ENCODE results near the gene MED17. TPM values are rescaled to one million over a fixed set of nuclear protein-coding genes. Genes with fewer than 3 reads are reported as not detected.

MED17 gene
- total RNA-seq, 1 experiment from 2014 or later: 29.8 TPM

DNA sequence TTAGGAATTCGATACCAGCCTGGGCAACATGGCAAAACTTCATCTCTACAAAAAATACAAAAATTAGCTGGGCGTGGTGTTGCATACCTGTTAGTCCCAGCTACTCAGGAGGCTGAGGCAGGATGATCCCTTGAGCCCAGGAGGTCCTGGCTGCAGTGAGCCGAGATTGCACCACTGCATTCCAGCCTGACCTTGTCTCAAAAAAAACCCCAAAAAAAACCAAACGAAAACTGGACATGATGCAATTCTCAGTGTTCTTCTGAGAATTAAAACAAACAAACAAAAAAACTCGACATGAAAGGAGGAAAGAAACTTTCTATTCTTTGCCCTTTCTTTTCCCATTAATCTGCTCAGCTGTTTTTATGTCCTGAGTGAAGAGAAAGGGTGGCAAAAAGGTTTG is 7.4 kb downstream of the MED17 start:
- in situ Hi-C loops (cut with HindIII; ENCODE audit: low pct_unique_long_range_greater_than_20kb, low sequenced_read_pairs): no loop called here

DNA sequence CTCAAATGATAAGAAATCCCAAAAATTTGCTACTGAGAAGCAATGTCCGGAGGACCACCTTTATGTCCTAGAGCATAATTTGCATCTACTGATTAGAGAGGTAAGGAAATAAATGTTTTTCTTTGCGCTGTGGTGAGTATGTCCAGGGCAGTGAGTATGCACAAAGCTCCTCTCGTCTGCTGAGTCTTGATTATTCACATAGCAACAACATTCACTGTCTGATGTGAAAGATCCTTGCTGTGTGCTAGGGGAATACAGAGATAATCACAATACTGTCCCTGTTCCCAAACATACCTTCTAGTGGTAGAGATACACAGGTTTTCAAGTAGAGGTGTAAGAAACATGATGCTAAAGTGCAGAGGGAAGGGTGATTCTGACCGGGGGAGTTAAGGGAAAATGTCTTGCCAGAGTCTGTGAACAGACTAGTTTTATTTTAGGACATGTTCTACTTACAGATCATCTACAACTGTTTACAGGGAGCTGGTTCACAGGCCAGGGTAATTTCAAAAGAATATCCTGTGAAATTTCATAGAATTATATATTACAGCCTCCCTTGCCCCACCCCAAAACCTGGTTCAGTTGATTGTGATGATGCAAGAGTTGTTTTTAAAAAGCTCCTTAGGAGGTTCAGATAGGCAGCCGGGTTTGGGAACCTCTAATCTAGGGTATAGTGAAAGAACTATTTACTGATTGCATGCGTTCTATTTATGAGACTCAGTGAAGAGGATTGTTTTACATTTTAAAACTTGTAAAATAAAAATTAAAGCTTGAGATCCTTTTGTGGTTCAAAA is 12.6 kb downstream of the MED17 start:
- in situ Hi-C loops (cut with HindIII; ENCODE audit: low pct_unique_long_range_greater_than_20kb, low sequenced_read_pairs): no loop called here

More for the DNA sequence above, 7.4 kb downstream of the MED17 start:
- no peak for DNase-seq (ENCODE audit: low read depth, low spot score)

DNA sequence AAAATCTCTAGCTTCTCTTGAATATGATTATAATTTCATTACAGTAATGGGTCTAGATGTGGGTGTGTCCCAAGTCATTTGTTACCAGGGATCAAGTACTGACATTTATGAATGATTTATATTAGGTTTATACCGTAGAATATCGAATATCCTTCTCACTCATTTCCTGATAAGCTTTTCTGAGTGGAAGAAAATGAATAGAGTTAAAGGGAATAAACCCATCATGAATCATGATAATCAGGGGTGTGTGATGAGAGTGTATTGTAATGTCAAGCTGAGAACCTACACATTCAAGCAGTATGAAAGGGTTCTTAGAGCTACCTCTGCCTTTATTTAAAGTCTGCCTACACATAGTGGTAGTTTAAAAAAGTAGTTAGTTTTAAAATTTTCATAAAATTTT is 17.3 kb downstream of the MED17 start:
- DNase-seq (ENCODE audit: low read depth, low spot score): no peak
- in situ Hi-C loops (cut with HindIII; ENCODE audit: low pct_unique_long_range_greater_than_20kb, low sequenced_read_pairs): no loop called here

More for the DNA sequence above, 12.6 kb downstream of the MED17 start:
- DNase-seq (ENCODE audit: low read depth, low spot score): no peak

DNA sequence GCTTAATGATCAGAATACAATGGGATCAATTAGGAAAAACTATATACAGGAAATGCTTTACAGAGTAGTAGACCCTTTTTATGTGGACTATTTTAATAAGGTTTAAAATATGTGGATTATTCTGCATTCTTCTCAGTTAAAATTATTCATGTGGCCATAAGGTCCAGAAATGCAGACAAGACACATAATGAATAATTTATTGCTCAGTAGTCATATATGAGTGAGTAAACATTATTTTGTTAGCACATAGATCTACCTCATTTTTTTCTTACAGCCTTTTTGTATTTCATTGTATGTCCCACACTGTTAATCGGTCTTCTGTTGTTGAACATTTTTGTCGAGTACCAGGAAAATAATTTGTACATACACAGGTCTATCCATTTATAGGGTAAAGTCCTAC is 20.8 kb downstream of the MED17 start:
- in situ Hi-C loops (cut with HindIII; ENCODE audit: low pct_unique_long_range_greater_than_20kb, low sequenced_read_pairs): no loop called here

DNA sequence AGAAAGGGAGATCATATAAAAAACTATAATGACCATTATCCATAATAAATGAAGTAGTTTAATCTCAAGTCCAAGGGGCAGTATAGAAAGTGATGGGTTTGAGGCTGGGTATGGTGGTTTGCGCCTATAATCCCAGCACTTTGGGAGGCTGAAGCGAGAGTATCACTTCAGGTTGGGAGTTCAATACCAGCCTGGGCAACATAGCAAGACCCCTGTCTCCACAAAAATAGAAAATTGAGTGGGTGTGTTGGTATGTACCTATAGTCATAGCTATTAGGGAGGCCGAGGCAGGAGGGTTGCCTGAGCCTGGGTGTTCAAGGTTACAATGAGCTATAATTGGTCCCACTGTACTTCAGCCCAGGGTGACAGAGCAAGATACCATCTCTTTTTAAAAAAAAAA is 23.9 kb downstream of the MED17 start:
- in situ Hi-C loops (cut with HindIII; ENCODE audit: low pct_unique_long_range_greater_than_20kb, low sequenced_read_pairs): no loop called here
- DNase-seq (ENCODE audit: low read depth, low spot score): no peak

More for the DNA sequence above, 20.8 kb downstream of the MED17 start:
- no peak for DNase-seq (ENCODE audit: low read depth, low spot score)

DNA sequence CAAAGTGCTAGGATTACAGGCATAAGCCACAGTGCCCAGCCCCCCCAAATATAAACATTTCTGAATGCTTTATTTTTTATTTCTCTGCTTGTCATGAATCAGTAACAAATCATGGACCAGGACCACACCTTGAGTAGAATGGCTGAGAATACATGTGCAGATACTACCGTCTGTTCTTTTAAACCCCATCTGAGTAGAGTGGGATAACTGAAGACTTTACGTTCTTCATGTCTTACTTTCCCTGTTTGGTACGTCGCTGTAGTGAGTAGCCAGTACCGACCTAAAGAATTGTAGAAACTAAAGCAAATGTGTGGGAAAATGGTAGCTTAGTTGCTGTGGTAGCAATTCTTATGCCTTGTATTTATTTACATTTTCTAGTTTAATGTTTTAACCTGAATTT is 29.9 kb downstream of the MED17 start:
- in situ Hi-C loops (cut with HindIII; ENCODE audit: low pct_unique_long_range_greater_than_20kb, low sequenced_read_pairs): no loop called here
- no peak for DNase-seq (ENCODE audit: low read depth, low spot score)

DNA sequence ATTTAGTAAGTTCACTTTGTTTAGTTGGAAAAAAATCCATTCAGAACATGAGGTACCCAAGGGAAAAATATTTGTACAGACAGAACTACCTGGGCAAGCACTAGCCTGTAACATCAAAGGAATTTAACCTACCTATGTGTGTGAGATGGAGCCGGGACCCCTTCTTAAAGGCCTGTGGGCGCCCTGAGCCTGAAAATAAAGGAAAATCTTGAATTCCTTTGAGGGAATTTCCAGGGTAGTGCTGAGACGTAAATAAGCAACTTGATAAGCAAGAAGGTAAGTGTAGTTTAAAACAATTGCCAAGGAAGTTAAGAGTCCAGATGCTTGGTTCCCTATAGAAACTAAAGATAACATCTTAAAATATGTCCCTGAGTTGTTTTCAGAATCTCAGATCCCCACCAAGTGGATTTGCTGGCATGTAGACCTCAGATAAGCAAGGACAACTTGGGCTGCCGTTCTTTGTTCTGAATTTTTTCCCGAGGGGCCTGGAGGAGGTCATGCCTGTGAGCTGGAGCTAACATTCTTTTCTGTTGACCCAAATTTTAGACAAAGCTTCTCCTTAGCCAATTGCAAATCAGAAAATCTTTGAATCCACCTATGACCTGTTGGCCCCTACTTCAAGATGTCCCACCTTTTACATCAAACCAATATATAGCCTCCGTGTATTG is 31.0 kb downstream of the MED17 start:
- in situ Hi-C loops (cut with HindIII; ENCODE audit: low pct_unique_long_range_greater_than_20kb, low sequenced_read_pairs): no loop called here
- DNase-seq (ENCODE audit: low read depth, low spot score): no peak

DNA sequence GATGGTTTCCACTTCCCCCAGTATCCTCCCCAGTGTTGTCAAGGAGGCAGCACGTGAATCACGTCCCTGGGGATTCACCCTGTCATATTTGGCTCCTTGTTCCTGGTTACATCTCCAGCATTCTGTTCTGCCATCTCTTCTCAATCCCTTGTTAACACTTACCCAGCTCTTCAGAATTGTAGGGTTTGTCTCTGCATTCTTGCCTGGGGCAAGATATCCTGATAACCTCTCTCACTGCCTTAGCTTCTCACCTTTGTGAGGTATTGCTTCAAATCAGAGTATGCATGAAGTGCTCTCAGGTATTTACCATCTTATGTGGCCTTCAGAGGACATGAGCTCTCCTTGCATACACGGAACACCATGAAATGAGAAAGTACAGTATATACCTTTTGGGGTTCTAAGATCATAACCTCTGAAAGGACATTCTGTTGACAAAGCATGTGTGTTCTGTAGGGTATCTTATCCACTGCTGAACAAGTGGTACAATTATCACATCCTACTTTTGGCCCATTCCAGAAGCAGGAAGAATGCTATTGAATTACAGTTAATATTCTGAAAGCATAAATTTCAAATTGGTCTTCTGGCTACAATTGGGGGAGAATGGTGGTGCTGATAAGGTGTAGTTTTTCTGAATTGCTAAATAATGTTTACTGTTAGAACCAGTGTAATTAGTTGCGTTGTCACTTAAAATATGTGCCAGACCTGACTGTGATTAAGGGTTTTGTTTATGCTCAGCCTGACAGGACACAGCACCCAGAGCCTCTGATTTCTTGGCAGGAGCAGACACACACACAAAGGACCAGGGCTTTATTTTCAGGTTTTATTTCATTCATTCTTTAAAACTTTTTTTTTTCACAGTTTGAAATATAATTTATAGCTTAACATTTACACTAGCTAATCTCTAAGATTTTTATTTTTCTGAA is 33.6 kb downstream of the MED17 start:
- in situ Hi-C loops (cut with HindIII; ENCODE audit: low pct_unique_long_range_greater_than_20kb, low sequenced_read_pairs): no loop called here

DNA sequence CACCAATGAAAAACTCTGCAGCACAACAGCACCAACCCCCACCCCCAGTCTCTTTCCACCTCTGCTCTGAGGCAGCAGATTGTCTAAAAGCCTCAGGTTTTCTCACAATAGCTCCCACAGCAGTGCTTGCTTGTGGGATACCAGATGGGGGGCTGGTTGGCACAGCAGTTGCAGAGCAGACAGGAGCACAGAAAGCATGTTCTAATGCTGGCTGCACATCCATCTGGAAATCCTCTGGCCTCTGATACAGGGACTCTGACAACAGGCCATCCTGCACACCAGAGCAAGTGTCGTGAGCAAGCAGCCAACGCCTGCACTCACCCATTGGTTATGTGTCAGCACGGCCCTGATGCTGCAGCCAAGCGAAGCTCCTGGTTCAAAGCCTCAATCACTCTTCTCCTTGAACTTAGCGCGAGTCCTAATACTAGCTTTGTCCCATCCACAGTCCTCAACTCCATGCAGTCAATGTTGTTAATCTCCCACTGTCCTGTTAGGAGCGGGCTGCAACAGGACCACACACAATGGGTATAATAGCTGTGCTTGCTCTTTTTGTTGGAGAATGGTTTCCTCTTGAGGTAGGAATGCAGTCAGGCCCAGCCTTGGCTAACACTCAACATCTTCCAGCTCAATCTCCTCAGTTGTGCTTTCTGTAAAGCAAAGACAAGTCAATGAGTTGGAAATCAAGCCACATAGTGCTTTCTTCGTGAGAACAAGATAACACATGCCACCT is 36.0 kb downstream of the MED17 start:
- in situ Hi-C loops (cut with HindIII; ENCODE audit: low pct_unique_long_range_greater_than_20kb, low sequenced_read_pairs): no loop called here
- no peak for DNase-seq (ENCODE audit: low read depth, low spot score)

More for the DNA sequence above, 33.6 kb downstream of the MED17 start:
- DNase-seq (ENCODE audit: low read depth, low spot score): no peak

DNA sequence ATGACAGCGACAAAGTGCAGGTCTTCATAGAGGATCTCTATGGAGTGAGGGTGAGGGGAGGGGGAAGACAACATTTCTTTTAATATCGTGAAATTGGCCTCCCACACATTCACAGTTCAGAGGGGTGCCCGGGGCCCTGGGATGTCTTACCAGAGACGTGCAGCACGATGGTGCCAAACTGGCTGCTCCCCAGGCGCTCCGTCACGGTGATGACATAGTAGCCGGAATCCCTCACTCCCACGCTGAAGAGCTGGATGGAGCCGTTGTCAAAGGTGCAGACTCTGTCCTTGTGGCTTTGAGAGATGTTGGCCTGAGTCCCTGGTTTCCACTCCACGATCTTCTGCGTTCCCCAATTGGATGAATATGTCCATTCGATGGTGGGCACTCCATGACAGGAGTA is 36.8 kb downstream of the MED17 start:
- in situ Hi-C loops (cut with HindIII; ENCODE audit: low pct_unique_long_range_greater_than_20kb, low sequenced_read_pairs): no loop called here

DNA sequence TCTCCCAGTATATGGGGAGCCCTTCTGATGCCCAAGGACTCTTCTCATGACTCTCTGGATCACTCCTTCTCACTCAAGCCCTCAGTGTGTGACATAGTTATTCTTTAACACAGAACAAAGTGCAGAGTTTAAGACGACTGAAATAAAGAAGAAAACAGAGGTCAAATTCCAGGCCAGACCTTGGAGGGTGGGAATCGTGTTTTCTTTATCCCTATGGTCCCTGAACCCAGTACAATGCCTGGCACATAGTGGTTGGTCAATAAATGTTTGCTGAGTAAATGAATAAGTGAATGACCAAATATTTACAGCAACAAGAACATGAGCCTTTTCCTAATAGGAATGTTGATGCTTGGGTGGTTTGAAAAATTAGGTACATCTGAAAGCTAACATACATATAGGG is 37.5 kb downstream of the MED17 start:
- in situ Hi-C loops (cut with HindIII; ENCODE audit: low pct_unique_long_range_greater_than_20kb, low sequenced_read_pairs): no loop called here
- DNase-seq (ENCODE audit: low read depth, low spot score): no peak

More for the DNA sequence above, 36.8 kb downstream of the MED17 start:
- DNase-seq (ENCODE audit: low read depth, low spot score): no peak

DNA sequence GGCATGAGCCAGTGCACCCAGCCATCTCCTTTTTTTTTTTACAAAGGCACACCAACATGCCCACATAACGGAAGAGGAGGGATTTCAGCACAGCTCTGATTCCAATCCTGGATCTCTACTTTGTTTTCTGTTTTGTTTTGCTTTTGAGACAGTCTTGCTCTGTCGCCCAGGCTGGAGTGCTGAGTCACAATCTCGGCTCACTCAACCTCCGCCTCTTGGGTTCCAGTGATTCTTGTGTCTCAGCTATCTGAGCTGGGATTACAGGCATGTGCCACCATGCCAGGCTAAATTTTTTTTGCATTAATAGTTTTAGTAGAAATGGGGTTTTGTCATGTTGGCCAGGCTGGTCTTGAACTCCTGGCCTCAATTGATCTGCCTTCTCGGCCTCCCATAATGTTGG is 38.3 kb downstream of the MED17 start:
- no peak for DNase-seq (ENCODE audit: low read depth, low spot score)
- in situ Hi-C loops (cut with HindIII; ENCODE audit: low pct_unique_long_range_greater_than_20kb, low sequenced_read_pairs): no loop called here

DNA sequence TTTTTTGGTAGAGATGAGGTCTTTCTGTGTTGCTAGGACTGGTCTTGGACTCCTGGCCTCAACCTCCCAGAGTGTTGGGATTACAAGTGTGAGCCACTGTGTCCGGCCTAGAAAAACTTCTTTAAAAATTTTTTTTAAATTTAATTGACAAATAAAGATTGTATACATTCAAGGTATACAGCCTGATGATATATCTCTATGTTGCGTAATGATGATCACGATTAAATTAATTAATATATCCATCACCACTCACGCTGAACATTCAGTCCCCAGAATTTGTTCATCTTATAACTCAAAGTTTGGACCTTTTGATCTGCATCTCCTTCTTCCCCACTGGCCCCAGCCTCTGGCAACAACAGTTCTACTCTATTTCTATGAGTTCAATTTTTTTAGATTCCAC is 39.1 kb downstream of the MED17 start:
- in situ Hi-C loops (cut with HindIII; ENCODE audit: low pct_unique_long_range_greater_than_20kb, low sequenced_read_pairs): no loop called here
- no peak for DNase-seq (ENCODE audit: low read depth, low spot score)

DNA sequence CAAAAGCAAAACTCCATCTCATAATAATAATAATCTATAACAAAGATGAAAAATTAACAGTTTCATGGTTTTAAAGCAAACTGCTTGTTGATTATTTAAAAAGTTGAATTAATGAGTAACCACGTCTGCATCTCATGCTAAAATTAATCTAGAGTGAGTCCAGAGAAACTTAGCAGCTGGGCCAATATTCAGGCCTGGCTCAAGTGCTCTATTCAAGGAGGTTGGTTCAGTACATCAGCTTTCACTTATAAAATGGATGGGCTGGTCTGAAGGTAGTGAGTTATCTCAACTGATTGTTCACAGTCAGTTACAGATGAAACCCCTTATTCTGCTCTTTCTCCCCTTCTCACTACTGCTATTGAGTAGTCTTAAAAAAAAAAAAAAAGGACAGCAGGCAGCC is 43.3 kb downstream of the MED17 start:
- in situ Hi-C loops (cut with HindIII; ENCODE audit: low pct_unique_long_range_greater_than_20kb, low sequenced_read_pairs): no loop called here

DNA sequence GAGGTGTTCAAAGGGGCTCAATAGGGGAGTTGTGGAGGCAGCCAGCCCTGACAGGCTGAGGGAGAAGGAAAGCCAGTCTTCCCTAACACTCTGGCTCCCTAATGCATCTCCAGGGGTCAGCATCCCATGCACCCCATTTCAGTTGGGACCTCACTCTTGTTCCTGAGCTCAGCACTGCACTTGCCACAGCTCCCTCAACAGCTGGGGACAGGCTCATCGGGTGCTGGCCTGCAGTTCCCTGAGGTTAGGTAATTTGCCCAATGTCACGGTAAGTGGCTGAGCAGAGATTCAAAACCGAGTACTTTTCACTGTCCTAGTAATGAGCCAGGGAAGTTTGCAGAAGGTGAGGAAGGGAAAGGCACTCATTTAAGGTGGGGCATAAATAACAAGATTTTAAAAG is 45.5 kb downstream of the MED17 start:
- no peak for DNase-seq (ENCODE audit: low read depth, low spot score)
- in situ Hi-C loops (cut with HindIII; ENCODE audit: low pct_unique_long_range_greater_than_20kb, low sequenced_read_pairs): no loop called here

More for the DNA sequence above, 43.3 kb downstream of the MED17 start:
- DNase-seq (ENCODE audit: low read depth, low spot score): no peak

DNA sequence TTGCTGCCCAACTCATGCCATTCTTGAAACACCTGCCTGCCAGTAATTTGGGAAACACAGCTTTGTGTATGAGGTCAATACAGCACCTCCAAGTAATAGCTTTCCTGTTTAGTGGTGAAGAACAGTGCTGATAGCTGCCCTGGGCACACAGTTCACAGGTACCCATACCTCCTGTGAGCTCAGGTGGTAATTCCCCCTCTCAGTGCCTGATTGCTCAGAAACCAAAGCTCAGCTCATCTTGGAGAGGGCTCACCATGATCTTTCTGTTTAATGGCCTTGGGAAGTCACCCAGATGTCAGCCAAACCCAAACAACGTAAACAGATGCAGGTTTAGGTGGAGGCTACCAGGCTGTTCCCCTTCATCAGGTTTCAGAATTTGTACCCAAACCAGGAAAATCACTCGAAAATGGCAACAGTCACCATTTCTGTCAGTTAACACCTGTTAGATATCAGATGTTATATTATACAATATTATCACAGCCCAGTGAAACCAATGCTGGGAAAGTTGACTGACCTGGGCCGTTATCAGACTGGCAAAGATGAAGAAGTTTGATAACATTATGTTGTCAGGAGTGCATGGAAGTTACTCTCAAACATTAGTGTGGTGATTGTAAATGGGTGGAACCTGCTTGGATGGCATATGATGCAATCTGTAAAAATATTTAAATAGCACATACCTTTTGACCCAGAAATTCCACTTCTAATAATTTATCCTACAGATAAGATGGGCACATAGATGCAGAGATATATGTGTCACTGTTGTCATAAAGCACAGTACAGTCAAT is 47.5 kb downstream of the MED17 start:
- in situ Hi-C loops (cut with HindIII; ENCODE audit: low pct_unique_long_range_greater_than_20kb, low sequenced_read_pairs): no loop called here
- no peak for DNase-seq (ENCODE audit: low read depth, low spot score)

DNA sequence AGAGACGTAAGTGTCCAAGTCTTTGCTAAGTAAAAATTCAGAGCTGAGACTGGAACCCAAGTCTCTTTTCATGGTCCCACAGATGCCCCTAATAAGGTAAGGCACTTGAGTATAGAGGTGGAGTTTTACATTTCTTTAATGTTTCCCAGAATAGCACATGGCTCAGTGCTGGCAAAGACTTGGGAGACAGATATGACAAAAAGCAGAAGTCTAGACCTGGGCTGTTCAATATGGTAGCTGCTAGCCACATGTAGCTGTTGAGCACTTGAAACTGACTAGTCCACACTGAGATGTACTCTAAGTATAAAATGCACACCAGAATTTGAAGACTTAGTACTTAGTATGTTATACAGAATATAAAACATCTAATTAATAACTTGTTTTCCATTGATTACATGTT is 48.7 kb downstream of the MED17 start:
- no peak for DNase-seq (ENCODE audit: low read depth, low spot score)
- in situ Hi-C loops (cut with HindIII; ENCODE audit: low pct_unique_long_range_greater_than_20kb, low sequenced_read_pairs): no loop called here

Measured in SK-MEL-5 (cell line).